CD4-positive, alpha-beta memory T cell (primary cell): ENCODE results near the gene EOLA2. TPM values are rescaled to one million over a fixed set of nuclear protein-coding genes. Genes with fewer than 3 reads are reported as not detected.
"Not testable (repeated sequence)": the region's sequence is repeated elsewhere in the genome, so short reads cannot be mapped to it uniquely, and the experiment has no call there.

Experiments
- CTCF ChIA-PET: fragments of 350-600 bp; sonication (Branson Sonifier 250); formaldehyde crosslinking; loops from one replicate; lab custom pipeline; 2021; ENCODE audit warnings: inconsistent platforms; ENCODE audit not compliant: partially characterized antibody; lab: Charles Lee
- POLR2A ChIA-PET: fragments of 350-600 bp; sonication (Branson Sonifier 250); formaldehyde crosslinking; loops from one replicate; lab custom pipeline; 2021; ENCODE audit not compliant: partially characterized antibody; lab: Charles Lee
- DNase-seq, 5 donors: peaks; one replicate each; pipeline versions ENCODE4 v3.0.0 to v3.0.0-alpha.2; 2020 to 2022; ENCODE audit warnings: mixed read lengths in 1 of 5
- H3K27ac ChIP-seq: one replicate; pipeline ENCODE4 v1.7.0; 2013; ENCODE audit warnings: low read depth, low read length
- H3K27me3 ChIP-seq: 2 replicates; pipeline ENCODE4 v1.7.0; 2013; ENCODE audit warnings: mild to moderate bottlenecking, low read length, moderate library complexity; ENCODE audit not compliant: insufficient read depth
- H3K36me3 ChIP-seq: 2 replicates; pipeline ENCODE4 v1.7.0; 2013; ENCODE audit warnings: mild to moderate bottlenecking, low read length, moderate library complexity; ENCODE audit not compliant: insufficient read depth
- H3K4me1 ChIP-seq: 2 replicates; pipeline ENCODE4 v1.7.0; 2013; ENCODE audit warnings: mild to moderate bottlenecking, low read length, moderate library complexity; ENCODE audit not compliant: insufficient read depth
- H3K4me3 ChIP-seq, 2 donors: one replicate each; pipeline ENCODE4 v1.7.0; 2013; ENCODE audit warnings: low read length in 2 of 2, mild to moderate bottlenecking in 1 of 2
- H3K9me3 ChIP-seq, 2 donors: one replicate each; pipeline ENCODE4 v1.7.0; 2013; ENCODE audit warnings: low read length in 2 of 2, control low read depth in 1 of 2; ENCODE audit not compliant: control insufficient read depth in 1 of 2
- H3K27ac Mint-ChIP-seq, 7 donors: one replicate each; pipeline ENCODE4 v1.8.0; 2020 to 2021; ENCODE audit warnings: mixed read lengths in 7 of 7, mild to moderate bottlenecking in 6 of 7, inconsistent platforms in 3 of 7, moderate library complexity in 3 of 7
- H3K27me3 Mint-ChIP-seq, 2 donors: one replicate each; pipeline ENCODE4 v1.8.0; 2020 to 2021; ENCODE audit warnings: mixed read lengths in 2 of 2
- H3K36me3 Mint-ChIP-seq, 2 donors: one replicate each; pipeline ENCODE4 v1.8.0; 2020 to 2021; ENCODE audit warnings: mixed read lengths in 2 of 2, inconsistent platforms in 1 of 2, mild to moderate bottlenecking in 1 of 2
- H3K4me1 Mint-ChIP-seq, 4 donors: one replicate each; pipeline ENCODE4 v1.8.0; 2020 to 2021; ENCODE audit warnings: mixed read lengths in 4 of 4, mild to moderate bottlenecking in 1 of 4
- H3K4me3 Mint-ChIP-seq, 8 donors: one replicate each; pipeline ENCODE4 v1.8.0; 2020 to 2021; ENCODE audit warnings: mixed read lengths in 8 of 8, mild to moderate bottlenecking in 7 of 8, moderate library complexity in 6 of 8, inconsistent platforms in 3 of 8
- H3K9me3 Mint-ChIP-seq, 8 donors: one replicate each; pipeline ENCODE4 v1.8.0; 2020 to 2021; ENCODE audit warnings: mixed read lengths in 8 of 8, mild to moderate bottlenecking in 5 of 8, inconsistent platforms in 3 of 8, moderate library complexity in 1 of 8
- intact Hi-C: fragments of 100-400 bp; cut with micrococcal nuclease; formaldehyde crosslinking; loops from one replicate; pipeline ENCODE4 v1.15.1; 2023
- polyA plus RNA-seq, 2 donors: library from polyadenylated mRNA; unstranded; fragments of 300-500 nt; fragmentation: Illumina TruSeq; gene quantifications; one replicate each; pipeline ENCODE4 v1.2.3, GENCODE V29; 2021
- total RNA-seq, 2 experiments: library from RNA; stranded (reverse); gene quantifications; one replicate each; pipeline ENCODE4 v1.2.3, GENCODE V29; 2021

Gene EOLA2
- total and polyA plus RNA-seq, 4 experiments from 2014 or later = 22.3 to 41.1 (median 38.4) TPM

GRCh38 chrX:149961572-149961971, 23.3 kb upstream of the EOLA2 start:
- Mint-ChIP-seq H3K9me3 (no peaks in the 10 kb centered on the region), H3K36me3 (peaks cover 8 to 23% of the 10 kb centered on the region in 2 donors), H3K27me3 (no peaks in the 10 kb centered on the region), H3K27ac (no peak overlapping the region), H3K4me3 (no peak overlapping the region), H3K4me1 (peaks cover 0 to 2% (median 0%) of the 10 kb centered on the region in 4 donors)
- DNase-seq = no peak
- Histone ChIP-seq H3K9me3 (no peaks in the 10 kb centered on the region), H3K27ac (no peak overlapping the region), H3K4me1 (no peaks in the 10 kb centered on the region), H3K36me3 (no peaks in the 10 kb centered on the region), H3K27me3 (no peaks in the 10 kb centered on the region), H3K4me3 (no peak overlapping the region)
- ChIA-PET CTCF (no interaction called here), POLR2A (no interaction called here)
- intact Hi-C loops = no loop called here

DNA sequence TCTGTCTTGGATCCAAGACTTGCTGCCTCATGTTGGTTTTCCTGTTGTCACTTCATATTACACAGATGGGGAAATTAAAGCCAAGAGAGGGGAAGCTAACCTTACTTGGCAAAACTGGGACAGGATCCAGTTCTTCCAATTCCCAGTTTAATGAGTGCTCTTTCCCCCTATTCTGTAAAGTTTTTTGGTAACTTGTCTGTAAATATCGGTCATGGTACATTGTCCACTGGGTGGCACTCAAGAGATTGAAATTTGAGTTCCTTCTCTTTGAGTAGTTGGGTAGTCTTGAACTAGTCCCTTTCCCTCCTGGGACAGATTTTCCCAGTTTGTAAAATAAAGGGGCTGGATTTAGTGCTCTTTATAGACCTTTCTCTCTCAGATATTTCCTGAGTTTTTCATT, 12.4 kb upstream of the EOLA2 start:
- intact Hi-C loops = no loop called here
- peaks cover 1 to 6% (median 5%) of the 10 kb centered on the region in 4 donors for H3K4me1 Mint-ChIP-seq

GRCh38 chrX:149949743-149950436, 11.6 kb upstream of the EOLA2 start:
- Mint-ChIP-seq H3K4me3 (no peak overlapping the region), H3K4me1 (peaks cover 1 to 6% (median 5%) of the 10 kb centered on the region in 4 donors), H3K9me3 (no peaks in the 10 kb centered on the region), H3K27ac (peak overlapping the region in 2 of 7 donors; percentile 59 to 68), H3K36me3 (peaks cover 6 to 44% of the 10 kb centered on the region in 2 donors), H3K27me3 (no peaks in the 10 kb centered on the region)
- Histone ChIP-seq H3K36me3 (peaks cover 4% of the 10 kb centered on the region), H3K27ac (no peak overlapping the region), H3K9me3 (no peaks in the 10 kb centered on the region), H3K27me3 (no peaks in the 10 kb centered on the region), H3K4me1 (no peaks in the 10 kb centered on the region), H3K4me3 (no peak overlapping the region)
- intact Hi-C loops = no loop called here
- CTCF ChIA-PET = interaction anchor here (0.6 to 1.8 kb wide), 3 partner anchors 10 to 730 kb away, joined by 3 to 7 read pairs (median 3); no protein-coding TSS in a partner anchor
- DNase-seq = no peak
- POLR2A ChIA-PET = no interaction called here

More for the DNA sequence above, 12.4 kb upstream of the EOLA2 start:
- Histone ChIP-seq H3K27ac (no peak overlapping the region), H3K36me3 (peaks cover 4% of the 10 kb centered on the region), H3K4me1 (no peaks in the 10 kb centered on the region), H3K27me3 (no peaks in the 10 kb centered on the region), H3K9me3 (no peaks in the 10 kb centered on the region), H3K4me3 (no peak overlapping the region)
- ChIA-PET POLR2A (no interaction called here), CTCF (interaction anchor here (0.6 to 1.8 kb wide), 3 partner anchors 11 to 729 kb away, joined by 3 to 7 read pairs (median 3); no protein-coding TSS in a partner anchor)
- Mint-ChIP-seq H3K4me3 (no peak overlapping the region), H3K27ac (no peak overlapping the region), H3K9me3 (no peaks in the 10 kb centered on the region), H3K27me3 (no peaks in the 10 kb centered on the region), H3K36me3 (peaks cover 6 to 44% of the 10 kb centered on the region in 2 donors)
- DNase-seq = peak in 1 of 5 donors; percentile 19

- Histone ChIP-seq H3K27me3 (no peaks in the 10 kb centered on the region), H3K27ac (no peak overlapping the region), H3K4me3 (no peak overlapping the region), H3K36me3 (peaks cover 4% of the 10 kb centered on the region), H3K4me1 (no peaks in the 10 kb centered on the region), H3K9me3 (no peaks in the 10 kb centered on the region)
- ChIA-PET CTCF (no interaction called here), POLR2A (no interaction called here)
- Mint-ChIP-seq H3K36me3 (peaks cover 6 to 39% of the 10 kb centered on the region in 2 donors), H3K4me3 (no peak overlapping the region), H3K4me1 (peaks cover 0 to 1% (median 0%) of the 10 kb centered on the region in 4 donors), H3K27me3 (no peaks in the 10 kb centered on the region), H3K9me3 (no peaks in the 10 kb centered on the region), H3K27ac (peak overlapping the region in 3 of 7 donors; percentile 0 to 55 (median 52))
- DNase-seq = no peak
- intact Hi-C loops = no loop called here
Measured at GRCh38 chrX:149948016-149948415, 9.7 kb upstream of the EOLA2 start.

DNA sequence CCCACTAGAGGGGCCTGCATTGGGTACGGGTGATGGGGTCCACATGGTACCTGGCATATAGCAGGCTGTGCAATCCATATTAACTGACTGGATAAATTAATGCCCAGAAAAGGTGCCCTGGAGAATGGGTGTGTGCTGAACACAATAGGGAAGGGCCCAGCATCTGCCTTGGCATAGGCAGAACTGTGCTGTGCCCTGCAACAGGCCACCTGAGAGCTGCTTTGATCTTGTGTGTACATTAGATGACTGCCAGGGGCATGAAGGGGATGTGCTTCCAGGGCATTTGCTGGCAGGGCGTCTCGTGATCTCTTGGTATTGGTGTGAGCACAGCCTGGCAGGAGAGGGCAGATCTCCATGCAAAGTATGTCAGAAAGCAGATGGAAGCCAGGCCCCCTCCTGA, 8.6 kb upstream of the EOLA2 start:
- POLR2A ChIA-PET, intact Hi-C loops, H3K4me3 Mint-ChIP-seq, H3K27me3 ChIP-seq, H3K9me3 Mint-ChIP-seq, H3K4me1 ChIP-seq, H3K9me3 ChIP-seq, DNase-seq, H3K4me1 Mint-ChIP-seq, CTCF ChIA-PET, H3K36me3 ChIP-seq, H3K27ac ChIP-seq, H3K27me3 Mint-ChIP-seq, H3K27ac Mint-ChIP-seq, H3K4me3 ChIP-seq: not testable (repeated sequence)
- H3K36me3 Mint-ChIP-seq = peaks cover 6 to 37% of the 10 kb centered on the region in 2 donors

- intact Hi-C loops, DNase-seq, H3K9me3 Mint-ChIP-seq, H3K4me3 Mint-ChIP-seq, H3K4me1 ChIP-seq, POLR2A ChIA-PET, CTCF ChIA-PET, H3K9me3 ChIP-seq, H3K27me3 ChIP-seq, H3K36me3 ChIP-seq, H3K27ac Mint-ChIP-seq, H3K4me1 Mint-ChIP-seq, H3K27me3 Mint-ChIP-seq, H3K4me3 ChIP-seq, H3K27ac ChIP-seq: not testable (repeated sequence)
- peaks cover 6 to 30% of the 10 kb centered on the region in 2 donors for H3K36me3 Mint-ChIP-seq
Measured at GRCh38 chrX:149945820-149946219, 7.5 kb upstream of the EOLA2 start.

DNA sequence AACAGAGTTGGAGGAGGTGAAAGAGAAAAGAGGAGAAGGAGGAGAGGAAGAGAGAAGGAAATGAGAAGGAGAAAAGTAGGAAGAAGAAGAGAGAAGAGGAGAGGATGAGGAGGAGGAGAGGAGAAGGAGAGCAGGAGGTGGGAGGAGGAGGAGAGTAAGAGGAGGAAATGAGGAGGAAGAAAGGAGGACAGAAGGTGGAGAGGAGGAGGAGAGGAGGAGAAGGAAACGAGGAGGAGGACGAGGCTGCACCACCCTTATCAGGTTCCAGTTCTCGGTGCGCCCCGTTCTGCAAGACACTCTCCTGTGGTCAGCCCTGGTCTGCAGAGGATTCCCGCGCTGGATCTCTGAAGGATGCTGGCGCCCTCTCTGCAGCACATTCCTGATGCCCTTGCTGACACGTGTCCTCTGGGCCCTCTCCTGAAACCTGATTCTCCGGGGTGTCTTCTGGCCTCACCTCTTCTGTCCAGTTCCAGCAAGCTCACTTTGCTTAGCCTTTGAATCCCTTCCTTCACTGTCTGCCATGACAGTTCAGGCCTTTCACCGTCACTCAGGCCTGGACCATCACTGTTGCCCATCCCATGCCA, 6.9 kb upstream of the EOLA2 start:
- H3K27me3 ChIP-seq, H3K36me3 ChIP-seq, H3K4me3 Mint-ChIP-seq, H3K9me3 Mint-ChIP-seq, H3K9me3 ChIP-seq, H3K27ac ChIP-seq, intact Hi-C loops, DNase-seq, H3K4me3 ChIP-seq, H3K4me1 Mint-ChIP-seq, CTCF ChIA-PET, H3K4me1 ChIP-seq, H3K27me3 Mint-ChIP-seq, POLR2A ChIA-PET: not testable (repeated sequence)
- H3K27ac Mint-ChIP-seq = peak overlapping the region in 2 of 7 donors; percentile 23 to 88
- peaks cover 6 to 26% of the 10 kb centered on the region in 2 donors for H3K36me3 Mint-ChIP-seq
